ENCODE measurements around the gene SLC10A1.
"Not testable (repeated sequence)": the region's sequence is repeated elsewhere in the genome, so short reads cannot be mapped to it uniquely, and the experiment has no call there.

The SLC10A1 gene

GRCh38 chr14:69796797-69797500 is at the start of gene SLC10A1:
Gene SLC10A1 (minus strand): TSS chr14:69797241. CDS start chr14:69797155, 86 bp downstream.
- DNase-seq (ENCODE audit: low spot score) = no peak

- DNase-seq (ENCODE audit: low spot score) = peak; percentile 84
These were observed 48.7 kb upstream of the SLC10A1 start for GRCh38 chr14:69845787-69846186.

- no peak for DNase-seq (ENCODE audit: low spot score)
These were observed 48.1 kb upstream of the SLC10A1 start for GRCh38 chr14:69845050-69845581.

GRCh38 chr14:69844171-69844570 is 47.1 kb upstream of the SLC10A1 start:
- no peak for DNase-seq (ENCODE audit: low spot score)

- DNase-seq (ENCODE audit: low spot score) = no peak
These were observed 45.8 kb upstream of the SLC10A1 start for GRCh38 chr14:69842686-69843420.

GRCh38 chr14:69841656-69842055 is 44.6 kb upstream of the SLC10A1 start:
- DNase-seq (ENCODE audit: low spot score) = no peak

GRCh38 chr14:69839661-69840060 is 42.6 kb upstream of the SLC10A1 start:
- DNase-seq (ENCODE audit: low spot score) = no peak

- DNase-seq (ENCODE audit: low spot score) = no peak
These were observed 41.9 kb upstream of the SLC10A1 start for GRCh38 chr14:69838881-69839416.

GRCh38 chr14:69828879-69829278 is 31.8 kb upstream of the SLC10A1 start:
- no peak for DNase-seq (ENCODE audit: low spot score)

- peak; percentile 57 for DNase-seq (ENCODE audit: low spot score)
These were observed 31.3 kb upstream of the SLC10A1 start for GRCh38 chr14:69828354-69828753.

GRCh38 chr14:69827560-69827959 is 30.5 kb upstream of the SLC10A1 start:
- DNase-seq (ENCODE audit: low spot score) = peak; percentile 80

- no peak for DNase-seq (ENCODE audit: low spot score)
These were observed 25.4 kb upstream of the SLC10A1 start for GRCh38 chr14:69822456-69822855.

- no peak for DNase-seq (ENCODE audit: low spot score)
These were observed 23.9 kb upstream of the SLC10A1 start for GRCh38 chr14:69820991-69821390.

- DNase-seq (ENCODE audit: low spot score) = peak; percentile 28
These were observed 22.6 kb upstream of the SLC10A1 start for GRCh38 chr14:69819607-69820006.

- DNase-seq (ENCODE audit: low spot score) = peak; percentile 73
These were observed 21.7 kb upstream of the SLC10A1 start for GRCh38 chr14:69818758-69819191.

GRCh38 chr14:69816216-69816615 is 19.2 kb upstream of the SLC10A1 start:
- DNase-seq (ENCODE audit: low spot score) = no peak

- DNase-seq (ENCODE audit: low spot score) = no peak
These were observed 18.5 kb upstream of the SLC10A1 start for GRCh38 chr14:69815556-69815955.

GRCh38 chr14:69814397-69814796 is 17.4 kb upstream of the SLC10A1 start:
- DNase-seq (ENCODE audit: low spot score) = no peak

- not testable (repeated sequence) for DNase-seq (ENCODE audit: low spot score)
These were observed 16.3 kb upstream of the SLC10A1 start for GRCh38 chr14:69813346-69813745.

GRCh38 chr14:69812711-69813110 is 15.7 kb upstream of the SLC10A1 start:
- DNase-seq (ENCODE audit: low spot score) = no peak

- no peak for DNase-seq (ENCODE audit: low spot score)
These were observed 14.8 kb upstream of the SLC10A1 start for GRCh38 chr14:69811868-69812252.

- DNase-seq (ENCODE audit: low spot score) = no peak
These were observed 14.3 kb upstream of the SLC10A1 start for GRCh38 chr14:69811227-69811867.
